Cardiac fibroblast (primary cell): Measurements from ENCODE around the gene TSPEAR.
A peak's percentile ranks its signal among the peaks of the same experiment; 100 is the strongest.

Experiments used
- DNase-seq, 2 donors: peaks; one replicate each; pipeline versions ENCODE4 v3.0.0 to v3.0.0-alpha.2; 2010; ENCODE audit warnings: low read depth in 2 of 2
- H3K4me3 ChIP-seq, 2 donors: replicated peaks in 1 of 2; 1 replicate in 1 of 2; 2 replicates in 1 of 2; pipeline ENCODE4 v1.5.1; 2011; ENCODE audit warnings: low read depth in 2 of 2, low read length in 2 of 2, mild to moderate bottlenecking in 2 of 2, moderate library complexity in 1 of 2
- TF ChIP-seq, protein P1 (sequence below): IDR thresholded peaks from one replicate; pipeline ENCODE4 v1.5.1; 2011; ENCODE audit warnings: low read depth, mild to moderate bottlenecking, low read length, inconsistent platforms

Gene TSPEAR

DNA sequence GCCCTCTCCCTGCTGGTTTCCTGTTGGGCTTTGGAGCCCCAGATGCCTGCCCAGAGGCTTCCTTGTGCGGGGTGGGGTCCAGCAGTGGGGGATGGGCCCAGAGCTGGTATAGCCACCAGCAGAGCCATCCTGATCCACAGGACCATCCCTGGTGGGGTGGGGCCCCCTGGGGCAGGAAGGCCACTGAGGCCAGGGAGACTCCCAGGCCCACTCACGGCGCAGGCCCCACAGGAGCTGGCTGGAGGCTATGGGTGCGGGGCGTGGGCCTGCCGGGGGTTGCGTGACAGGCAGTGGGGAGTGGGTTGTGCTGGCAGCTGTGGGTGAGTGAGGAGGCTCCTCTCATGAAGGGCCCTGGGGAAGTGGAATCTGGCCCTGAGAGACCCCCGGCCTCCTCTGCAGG lies 250.4 kb downstream of the TSPEAR start:
- no peak overlapping the region for H3K4me3 ChIP-seq
- no peak for DNase-seq
- TF ChIP-seq, protein P1, sequence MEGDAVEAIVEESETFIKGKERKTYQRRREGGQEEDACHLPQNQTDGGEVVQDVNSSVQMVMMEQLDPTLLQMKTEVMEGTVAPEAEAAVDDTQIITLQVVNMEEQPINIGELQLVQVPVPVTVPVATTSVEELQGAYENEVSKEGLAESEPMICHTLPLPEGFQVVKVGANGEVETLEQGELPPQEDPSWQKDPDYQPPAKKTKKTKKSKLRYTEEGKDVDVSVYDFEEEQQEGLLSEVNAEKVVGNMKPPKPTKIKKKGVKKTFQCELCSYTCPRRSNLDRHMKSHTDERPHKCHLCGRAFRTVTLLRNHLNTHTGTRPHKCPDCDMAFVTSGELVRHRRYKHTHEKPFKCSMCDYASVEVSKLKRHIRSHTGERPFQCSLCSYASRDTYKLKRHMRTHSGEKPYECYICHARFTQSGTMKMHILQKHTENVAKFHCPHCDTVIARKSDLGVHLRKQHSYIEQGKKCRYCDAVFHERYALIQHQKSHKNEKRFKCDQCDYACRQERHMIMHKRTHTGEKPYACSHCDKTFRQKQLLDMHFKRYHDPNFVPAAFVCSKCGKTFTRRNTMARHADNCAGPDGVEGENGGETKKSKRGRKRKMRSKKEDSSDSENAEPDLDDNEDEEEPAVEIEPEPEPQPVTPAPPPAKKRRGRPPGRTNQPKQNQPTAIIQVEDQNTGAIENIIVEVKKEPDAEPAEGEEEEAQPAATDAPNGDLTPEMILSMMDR = no peak

DNA sequence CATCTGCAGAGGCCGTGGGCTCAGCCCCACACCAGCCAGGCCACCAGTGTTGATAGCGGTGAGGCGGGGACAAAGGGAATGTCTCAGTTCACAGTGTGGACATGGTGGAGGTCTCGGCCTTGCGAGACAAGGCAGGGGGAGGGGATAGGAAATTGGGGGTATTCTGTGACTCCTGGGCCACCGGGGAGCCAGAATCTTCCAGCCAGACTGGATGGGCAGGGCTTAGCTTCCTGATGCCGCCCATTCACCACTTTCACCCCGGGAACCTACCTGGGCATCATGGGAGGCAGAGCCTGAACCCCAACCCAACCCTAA lies 251.0 kb downstream of the TSPEAR start:
- no peak overlapping the region for H3K4me3 ChIP-seq
- TF ChIP-seq, protein P1 = no peak
- no peak for DNase-seq

DNA sequence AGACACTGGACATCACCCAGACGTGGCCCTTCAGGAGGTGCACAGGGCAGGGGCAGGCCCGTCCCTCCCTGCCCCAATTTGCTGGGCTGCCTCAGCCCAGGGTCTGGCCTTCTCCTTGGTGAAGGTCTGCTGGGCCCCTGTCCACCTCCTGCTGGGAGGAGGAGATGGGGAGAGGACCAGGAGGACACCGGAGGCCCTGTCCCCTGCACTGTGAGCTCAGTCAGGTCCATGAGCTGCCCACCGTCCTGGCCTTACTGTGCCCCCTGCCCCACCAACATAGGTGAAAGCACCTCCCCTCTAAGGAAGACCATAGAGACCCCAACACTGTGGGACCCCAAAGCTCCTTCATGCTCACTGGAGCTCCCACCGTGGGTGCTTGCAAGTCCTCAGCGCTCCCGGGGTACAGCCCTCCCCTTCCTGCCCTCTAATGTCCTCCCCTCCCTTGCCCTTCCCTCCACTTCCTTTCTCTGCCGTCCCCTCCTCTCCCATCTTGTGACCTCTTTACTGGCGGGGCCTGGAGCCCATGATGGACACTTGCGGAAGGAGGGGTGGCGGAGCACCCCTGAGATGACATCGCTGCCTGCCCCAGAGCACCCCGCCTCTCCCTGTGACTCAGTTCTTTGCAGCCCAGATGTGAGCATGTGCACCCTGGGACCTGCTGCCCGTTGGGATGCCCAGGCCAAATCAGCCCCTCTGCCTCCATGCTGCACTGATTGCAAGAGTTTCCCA lies 251.5 kb downstream of the TSPEAR start:
- TF ChIP-seq, protein P1 = no peak
- no peak overlapping the region for H3K4me3 ChIP-seq
- DNase-seq = no peak

DNA sequence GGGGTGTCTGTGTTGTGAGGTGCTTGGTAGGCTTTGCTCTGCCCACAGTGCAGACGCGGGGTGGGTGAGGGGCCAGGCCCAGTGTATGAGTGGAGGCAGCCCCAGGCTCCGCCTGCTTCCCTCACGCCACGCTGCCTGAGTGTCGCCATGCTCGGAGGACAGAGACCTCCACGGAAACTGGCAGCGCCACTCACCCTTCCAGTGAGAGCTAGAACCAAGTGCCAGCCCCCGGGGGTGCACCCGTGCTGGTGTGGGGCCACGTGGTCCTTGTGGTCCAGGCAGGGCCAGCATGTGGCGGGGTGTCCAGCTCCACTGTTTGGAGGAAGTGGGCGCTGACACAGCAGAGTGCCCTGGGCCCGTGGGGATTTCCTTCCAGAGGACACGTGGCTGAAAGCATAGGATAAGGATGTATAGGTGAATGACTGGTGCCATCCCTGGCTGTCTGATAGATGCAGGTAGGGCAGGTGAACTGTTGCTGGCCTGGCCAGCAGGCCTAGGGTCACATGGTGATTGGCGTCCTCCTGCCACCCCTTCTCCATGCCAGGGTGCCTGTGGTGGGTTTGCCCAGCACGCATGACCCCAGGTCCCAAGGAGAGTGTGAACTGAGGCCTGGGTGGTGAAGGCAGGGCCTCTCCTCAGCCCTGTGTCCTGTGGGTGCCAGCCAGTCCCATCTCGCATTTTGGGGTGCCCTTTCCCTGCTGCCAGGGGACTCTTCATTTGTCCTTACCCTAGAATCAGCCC lies 252.2 kb downstream of the TSPEAR start:
- DNase-seq = no peak
- H3K4me3 ChIP-seq = no peak overlapping the region
- TF ChIP-seq, protein P1 = no peak

DNA sequence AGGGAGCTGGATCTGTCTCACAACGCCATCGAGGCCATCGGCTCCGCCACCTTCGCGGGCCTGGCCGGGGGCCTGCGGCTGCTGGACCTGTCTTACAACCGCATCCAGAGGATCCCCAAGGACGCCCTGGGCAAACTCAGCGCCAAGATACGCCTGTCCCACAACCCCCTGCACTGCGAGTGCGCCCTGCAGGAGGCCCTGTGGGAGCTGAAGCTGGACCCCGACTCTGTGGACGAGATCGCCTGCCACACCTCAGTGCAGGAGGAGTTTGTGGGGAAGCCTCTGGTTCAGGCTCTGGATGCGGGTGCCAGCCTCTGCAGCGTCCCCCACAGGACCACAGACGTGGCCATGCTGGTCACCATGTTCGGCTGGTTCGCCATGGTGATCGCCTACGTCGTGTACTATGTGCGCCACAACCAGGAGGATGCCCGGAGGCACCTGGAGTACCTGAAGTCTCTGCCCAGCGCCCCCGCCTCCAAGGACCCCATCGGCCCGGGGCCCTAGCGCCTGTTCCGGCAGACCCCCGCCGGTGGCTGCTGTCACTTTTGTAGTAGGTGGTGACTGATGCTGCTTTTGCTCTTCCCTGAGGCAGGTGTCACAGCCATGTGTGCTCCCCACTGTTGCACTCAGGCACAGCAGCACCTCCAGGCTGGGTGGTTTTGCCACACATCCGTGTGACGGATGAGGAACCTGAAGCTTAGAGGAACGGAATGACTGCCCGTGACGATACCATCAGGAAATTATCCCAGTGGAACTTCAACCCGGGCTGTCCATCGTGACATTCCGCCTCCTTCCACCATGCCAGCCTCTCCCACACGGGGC lies 254.2 kb downstream of the TSPEAR start:
- TF ChIP-seq, protein P1 = no peak
- no peak overlapping the region for H3K4me3 ChIP-seq
- no peak for DNase-seq

DNA sequence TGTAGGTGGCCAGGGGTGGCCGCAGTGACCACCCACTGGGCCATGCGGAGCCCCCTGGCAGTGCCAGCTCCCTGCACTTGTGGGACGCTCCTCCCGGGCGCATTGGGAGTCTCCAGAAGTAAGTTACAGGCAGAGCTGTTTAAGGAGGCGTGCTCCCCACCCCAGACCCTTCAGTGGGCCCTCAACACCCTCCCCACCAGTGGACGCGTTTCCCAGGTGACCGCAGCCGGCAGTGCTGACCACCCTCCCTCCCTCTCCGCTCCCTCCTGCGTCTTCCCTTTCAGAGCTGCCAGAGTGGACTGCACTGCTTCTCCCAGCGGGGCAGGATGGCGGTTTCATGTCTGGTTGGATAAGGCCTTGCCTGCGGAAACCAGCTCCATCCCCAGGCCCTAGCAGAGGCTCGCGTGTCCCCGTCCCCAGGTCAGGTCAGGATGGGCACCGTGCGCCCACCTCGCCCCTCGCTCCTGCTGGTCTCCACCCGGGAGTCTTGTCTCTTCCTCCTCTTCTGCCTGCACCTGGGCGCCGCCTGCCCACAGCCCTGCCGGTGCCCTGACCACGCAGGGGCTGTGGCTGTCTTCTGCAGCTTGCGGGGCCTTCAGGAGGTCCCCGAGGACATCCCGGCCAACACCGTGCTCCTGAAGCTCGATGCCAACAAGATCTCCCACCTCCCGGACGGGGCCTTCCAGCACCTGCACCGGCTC lies 255.0 kb downstream of the TSPEAR start:
- TF ChIP-seq, protein P1 = no peak
- peak overlapping the region; percentile 55 to 56 for H3K4me3 ChIP-seq

More for the DNA sequence above, 255.0 kb downstream of the TSPEAR start:
- no peak for DNase-seq
